K562 (cell line): ENCODE results near the gene GLCCI1. TPM values are rescaled to one million over a fixed set of nuclear protein-coding genes. Genes with fewer than 3 reads are reported as not detected.

ENCODE experiments used
- ATAC-seq: fragments of 200-7000 bp; cut with Tn5 transposase; 3 replicates; pipeline ENCODE4 v1.9.1; 2020; ENCODE audit warnings: moderate library complexity
- BruUV-seq: library from RNA; stranded (reverse); fragments of 400-500 nt; replicated peaks from 2 replicates; lab custom pipeline; 2021; lab: Mats Ljungman, UMichigan
- CTCF ChIA-PET: fragments of 300-600 bp; formaldehyde crosslinking; extraction: SDS; loops from one replicate; lab custom pipeline; 2021; ENCODE audit warnings: low intra/inter-chr PET ratio; lab: Yijun Ruan, JAX
- POLR2A ChIA-PET: fragments of 300-600, 350-650 bp; sonication (Branson Sonifier 250); formaldehyde crosslinking; extraction: SDS; loops from one replicate; lab custom pipeline; 2021; ENCODE audit warnings: antibody characterized with exemption, inconsistent platforms; lab: Yijun Ruan, JAX
- DNase-seq, 4 experiments: peaks; one replicate each; pipeline versions ENCODE4 v3.0.0 to v3.0.0-alpha.2; 2011 to 2018; ENCODE audit warnings: low spot score in 3 of 4, mixed read lengths in 3 of 4; ENCODE audit errors: extremely low read depth in 1 of 4
- FAIRE-seq: peaks from 2 replicates; lab custom pipeline; 2011; peaks lifted over from hg19 to GRCh38; lab: Jason Lieb, UNC
- H2AFZ ChIP-seq: 2 replicates; pipeline ENCODE4 v1.6.0; 2011; ENCODE audit warnings: low read depth, low read length, control low read depth, inconsistent platforms
- H3K27ac ChIP-seq: fragments of 200-600 bp; 3 replicates; pipeline ENCODE4 v1.8.0; 2011; ENCODE audit warnings: low read depth, mild to moderate bottlenecking, control low read depth, inconsistent platforms, low read length, moderate library complexity, mixed read lengths; ENCODE audit errors: extremely low read depth
- H3K27me3 ChIP-seq, 2 experiments: fragments of 300-600 bp in 1 of 2; 2 replicates in 1 of 2; 3 replicates in 1 of 2; pipeline versions ENCODE4 v1.6.0 to v1.8.0; 2011; ENCODE audit warnings: inconsistent platforms in 2 of 2, low read length in 2 of 2, mild to moderate bottlenecking in 1 of 2, mixed read lengths in 1 of 2, moderate library complexity in 1 of 2; ENCODE audit not compliant: control insufficient read depth in 2 of 2, insufficient read depth in 2 of 2
- H3K36me3 ChIP-seq: fragments of 300-600 bp; 3 replicates; pipeline ENCODE4 v1.8.0; 2011; ENCODE audit warnings: mild to moderate bottlenecking, low read length, inconsistent platforms; ENCODE audit not compliant: control insufficient read depth, insufficient read depth
- H3K4me1 ChIP-seq, 2 experiments: fragments of 200-600 bp in 1 of 2; replicated peaks in 1 of 2; 2 replicates in 1 of 2; 3 replicates in 1 of 2; pipeline versions ENCODE4 v1.5.1 to v1.8.0; 2011; ENCODE audit warnings: inconsistent platforms in 2 of 2, low read length in 2 of 2, mild to moderate bottlenecking in 1 of 2, mixed read lengths in 1 of 2, moderate library complexity in 1 of 2; ENCODE audit not compliant: control insufficient read depth in 2 of 2, insufficient read depth in 2 of 2
- H3K4me2 ChIP-seq: 2 replicates; pipeline ENCODE4 v1.6.1; 2011; ENCODE audit warnings: low read length, control low read depth, inconsistent platforms, mixed read lengths; ENCODE audit not compliant: insufficient read depth
- H3K4me3 ChIP-seq: fragments of 200-600 bp; sonication (generic), shearing (Covaris generic); 2 replicates; pipeline ENCODE4 v1.5.1; 2016; ENCODE audit warnings: control low read depth, inconsistent platforms
- H3K79me2 ChIP-seq: fragments of 200-600 bp; 3 replicates; pipeline ENCODE4 v1.8.0; 2011; ENCODE audit warnings: low read length, inconsistent platforms; ENCODE audit not compliant: control insufficient read depth, insufficient read depth
- H3K9ac ChIP-seq, 2 experiments: 2 replicates each; pipeline versions ENCODE4 v1.6.0 to v1.6.1; 2011; ENCODE audit warnings: low read depth in 2 of 2, low read length in 2 of 2, control low read depth in 1 of 2, inconsistent platforms in 1 of 2, mild to moderate bottlenecking in 1 of 2, mixed read lengths in 1 of 2; ENCODE audit not compliant: insufficient read depth in 1 of 2
- H3K9me1 ChIP-seq: one replicate; pipeline ENCODE4 v1.6.0; 2011; ENCODE audit warnings: inconsistent platforms, mild to moderate bottlenecking, low read length, moderate library complexity; ENCODE audit not compliant: control insufficient read depth, insufficient read depth
- H3K9me3 ChIP-seq: replicated peaks from 2 replicates; pipeline ENCODE4 v1.5.1; 2011; ENCODE audit warnings: low read depth, low read length, inconsistent platforms; ENCODE audit not compliant: control insufficient read depth, insufficient read depth
- H4K20me1 ChIP-seq: replicated peaks from 2 replicates; pipeline ENCODE4 v1.6.1; 2011; ENCODE audit warnings: low read length, inconsistent platforms, mixed read lengths; ENCODE audit not compliant: control insufficient read depth, insufficient read depth
- CC2D1A ChIP-seq: fragments of 450-650 bp; IDR thresholded peaks from 2 replicates; pipeline ENCODE4 v1.6.1; 2017; ENCODE audit warnings: mild to moderate bottlenecking
- CTBP1 ChIP-seq: fragments of 450-650 bp; IDR thresholded peaks from 2 replicates; pipeline ENCODE4 v1.6.1; 2016; ENCODE audit warnings: borderline replicate concordance
- DDX20 ChIP-seq: fragments of 450-650 bp; IDR thresholded peaks from 2 replicates; pipeline ENCODE4 v1.6.1; 2016; ENCODE audit warnings: missing genetic modification characterization, low read depth, mild to moderate bottlenecking, missing compliant biosample characterization, moderate library complexity
- ETV6 ChIP-seq, 3 experiments: fragments of 150-350 bp in 1 of 3; sonication (generic) in 1 of 3; formaldehyde crosslinking in 1 of 3; IDR thresholded peaks; 2 replicates each; pipeline versions ENCODE4 v1.6.1 to v1.8.0; 2014 to 2022; ENCODE audit warnings: borderline replicate concordance in 2 of 3, low read depth in 2 of 3, antibody characterized with exemption in 1 of 3, low read length in 1 of 3, mild to moderate bottlenecking in 1 of 3, missing genetic modification reagents in 1 of 3
- FOXJ3 ChIP-seq: sonication (generic); formaldehyde crosslinking; IDR thresholded peaks from 2 replicates; pipeline ENCODE4 v1.4.0; 2020; ENCODE audit warnings: mild to moderate bottlenecking, missing genetic modification reagents
- MECOM ChIP-seq: fragments of 250-450 bp; sonication (Bioruptor Pico); IDR thresholded peaks from 2 replicates; pipeline ENCODE4 v1.8.0; 2022; ENCODE audit warnings: inconsistent platforms
- MYC ChIP-seq, 2 experiments: fragments of 250-450 bp in 1 of 2; sonication (Bioruptor Pico) in 1 of 2; IDR thresholded peaks; 2 replicates each; pipeline versions ENCODE4 v1.5.1 to v1.6.1; 2012 to 2021; ENCODE audit warnings: low read depth in 2 of 2, borderline replicate concordance in 1 of 2, improper control_type of control experiment in 1 of 2, low read length in 1 of 2, mild to moderate bottlenecking in 1 of 2, moderate library complexity in 1 of 2
- POU5F1 ChIP-seq: fragments of 150-350 bp; IDR thresholded peaks from 2 replicates; pipeline ENCODE4 v1.6.1; 2014; ENCODE audit warnings: borderline replicate concordance, low read length, low read depth, mild to moderate bottlenecking; ENCODE audit not compliant: partially characterized antibody
- ZNF57 ChIP-seq: fragments of 450-650 bp; formaldehyde crosslinking; IDR thresholded peaks from 2 replicates; pipeline ENCODE4 v1.4.0; 2020; ENCODE audit warnings: mild to moderate bottlenecking, moderate library complexity
- WGBS: fragments of 100-300 bp; shearing (Covaris generic); methylation state at CpG from one replicate; pipeline ENCODE4 v1.1.6; 2016; ENCODE audit warnings: low coverage, mixed read lengths; ENCODE audit not compliant: insufficient coverage; ENCODE audit errors: missing lambda C conversion rate; 5-methylcytosine and 5-hydroxymethylcytosine counted together
- in situ Hi-C: fragments of 300-500 bp; cut with MboI; formaldehyde crosslinking; loops from 4 replicates; pipeline ENCODE4 v1.15.0; 2018; ENCODE audit warnings: inconsistent platforms, mixed read lengths
- intact Hi-C: fragments of 100-400 bp; cut with micrococcal nuclease; formaldehyde crosslinking; loops from 2 replicates; pipeline ENCODE4 v1.14.2; 2022
- polyA plus RNA-seq, 8 experiments: library from polyadenylated mRNA; depleted of rRNA in 4 of 8; stranded (reverse) in 5 of 8; unstranded in 3 of 8; fragments of >200 nt; fragmentation: Nextera tagmentation in 2 of 8; fragmentation: Illumina TruSeq in 1 of 8; extraction: Ambion mirVana in 2 of 8; extraction: Trizol in 1 of 8; gene quantifications; 2 replicates each; pipeline versions ENCODE4 v1.2.1 to v1.2.3, GENCODE V29; 2011 to 2014; ENCODE audit warnings: inconsistent platforms in 1 of 8, missing spikeins in 1 of 8
- total RNA-seq, 7 experiments: library from RNA; depleted of rRNA in 6 of 7; stranded (reverse); fragments of >200 nt in 6 of 7; fragmentation: Illumina TruSeq in 2 of 7; extraction: Trizol in 2 of 7; gene quantifications; 2 replicates each; pipeline versions ENCODE4 v1.2.1 to v1.2.3, GENCODE V29; 2011 to 2021; ENCODE audit warnings: low replicate concordance in 1 of 7
- TF ChIP-seq, protein P1 (sequence below): IDR thresholded peaks from 2 replicates; pipeline ENCODE4 v1.6.1; 2012; ENCODE audit warnings: low read depth, low read length, improper control_type of control experiment, borderline replicate concordance
- TF ChIP-seq, protein P2 (sequence below), 2 experiments: fragments of 150-350 bp in 1 of 2; IDR thresholded peaks; 2 replicates each; pipeline ENCODE4 v1.6.1; 2012 to 2016; ENCODE audit warnings: low read depth in 2 of 2, low read length in 2 of 2, mild to moderate bottlenecking in 1 of 2, moderate library complexity in 1 of 2
- TF ChIP-seq, protein P3 (sequence below): sonication (generic); formaldehyde crosslinking; IDR thresholded peaks from 2 replicates; pipeline ENCODE4 v1.8.1; 2023; ENCODE audit warnings: mild to moderate bottlenecking, missing genetic modification reagents

GLCCI1 gene
- total and polyA plus RNA-seq, 9 of the 15 experiments (the other 6 are each of a cell fraction or from before 2014, with no cell fraction given), result 2.7 to 11.9 (median 7.2) TPM

DNA sequence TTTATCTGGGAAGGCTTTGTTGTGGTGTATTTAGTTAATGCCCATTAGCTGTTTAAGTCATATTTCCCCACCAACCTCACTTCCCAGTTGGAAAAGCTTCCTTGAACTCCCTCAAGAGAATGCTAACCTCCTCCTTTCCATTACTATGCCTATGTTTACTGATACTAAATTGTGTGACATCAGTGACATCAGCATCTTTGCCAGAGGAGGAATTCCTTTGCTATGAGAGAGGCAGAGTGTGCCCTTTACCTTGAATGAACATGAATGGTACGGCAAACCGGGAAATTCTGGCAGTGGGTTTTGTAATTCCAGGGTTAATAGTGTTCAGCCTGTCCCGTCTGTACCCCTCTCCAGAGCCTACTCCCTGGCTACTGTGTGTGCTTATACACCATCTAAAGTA, 22.1 kb upstream of the GLCCI1 start (continued):
- TF ChIP-seq DDX20 (no peak), ZNF57 (CRISPR knock-in tag) (no peak), ETV6 (IDR thresholded peaks at IDR 0.05; ENCODE audit: borderline replicate concordance in 1 of 2, low read depth in 2 of 2, low read length in 1 of 2) (no peak), ETV6 (CRISPR knock-in tag; IDR thresholded peaks at IDR 0.05; ENCODE audit: borderline replicate concordance) (no peak)

DNA sequence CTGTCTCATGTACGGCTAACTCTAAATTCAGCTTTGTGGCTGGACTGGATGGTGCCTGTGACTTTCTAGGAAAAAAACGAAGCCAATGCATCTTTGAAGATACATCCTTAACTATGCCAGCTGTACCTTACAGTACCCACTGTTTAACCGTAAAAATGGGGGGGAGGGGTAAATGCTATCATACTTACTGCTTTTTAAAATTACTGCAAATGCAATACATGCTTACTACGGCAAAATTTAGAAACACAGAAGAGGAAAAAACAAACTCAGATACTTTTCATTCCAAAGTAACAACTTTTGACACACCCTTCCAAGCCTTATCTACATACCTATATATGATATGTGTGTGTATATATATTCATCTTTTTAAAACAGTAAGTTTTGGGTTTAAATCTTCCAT, 20.4 kb upstream of the GLCCI1 start:
- Histone ChIP-seq H4K20me1 (no peaks in the 10 kb centered on the region), H3K27ac (no peak overlapping the region), H3K27me3 (no peaks in the 10 kb centered on the region; a peak in 1 of 5 replicates), H3K4me1 (no peaks in the 10 kb centered on the region), H2AFZ (no peak overlapping the region), H3K36me3 (no peaks in the 10 kb centered on the region), H3K9me3 (no peaks in the 10 kb centered on the region), H3K79me2 (no peaks in the 10 kb centered on the region), H3K9ac (no peak overlapping the region), H3K9me1 (no peaks in the 10 kb centered on the region), H3K4me3 (no peak overlapping the region), H3K4me2 (no peak overlapping the region)
- ATAC-seq, result no peak
- CTCF ChIA-PET, result no interaction called here
- WGBS, result 25% methylated on average over 4 of the region's 4 CpGs
- no peak for DNase-seq
- FAIRE-seq, result no peak
- BruUV-seq, result no TSS peak
- in situ Hi-C loops, result no loop called here
- POLR2A ChIA-PET, result interaction anchor here (1.2 kb wide), 2 partner anchors 12 to 18 kb away, joined by 3 read pairs; no protein-coding TSS in a partner anchor
- intact Hi-C loops, result no loop called here
- TF ChIP-seq MYC (IDR thresholded peaks at IDR 0.05; ENCODE audit: low read depth, low read length) (no peak), MYC (CRISPR knock-in tag; IDR thresholded peaks at IDR 0.05; ENCODE audit: borderline replicate concordance, low read depth) (no peak), CTBP1 (no peak), FOXJ3 (CRISPR knock-in tag) (no peak), POU5F1 (no peak), MECOM (CRISPR knock-in tag) (no peak), CC2D1A (no peak)
- TF ChIP-seq, protein P1, sequence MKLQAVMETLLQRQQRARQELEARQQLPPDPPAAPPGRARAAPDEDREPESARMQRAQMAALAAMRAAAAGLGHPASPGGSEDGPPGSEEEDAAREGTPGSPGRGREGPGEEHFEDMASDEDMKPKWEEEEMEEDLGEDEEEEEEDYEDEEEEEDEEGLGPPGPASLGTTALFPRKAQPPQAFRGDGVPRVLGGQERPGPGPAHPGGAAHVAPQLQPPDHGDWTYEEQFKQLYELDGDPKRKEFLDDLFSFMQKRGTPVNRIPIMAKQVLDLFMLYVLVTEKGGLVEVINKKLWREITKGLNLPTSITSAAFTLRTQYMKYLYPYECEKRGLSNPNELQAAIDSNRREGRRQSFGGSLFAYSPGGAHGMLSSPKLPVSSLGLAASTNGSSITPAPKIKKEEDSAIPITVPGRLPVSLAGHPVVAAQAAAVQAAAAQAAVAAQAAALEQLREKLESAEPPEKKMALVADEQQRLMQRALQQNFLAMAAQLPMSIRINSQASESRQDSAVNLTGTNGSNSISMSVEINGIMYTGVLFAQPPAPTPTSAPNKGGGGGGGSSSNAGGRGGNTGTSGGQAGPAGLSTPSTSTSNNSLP, result no peak
- TF ChIP-seq, protein P2, sequence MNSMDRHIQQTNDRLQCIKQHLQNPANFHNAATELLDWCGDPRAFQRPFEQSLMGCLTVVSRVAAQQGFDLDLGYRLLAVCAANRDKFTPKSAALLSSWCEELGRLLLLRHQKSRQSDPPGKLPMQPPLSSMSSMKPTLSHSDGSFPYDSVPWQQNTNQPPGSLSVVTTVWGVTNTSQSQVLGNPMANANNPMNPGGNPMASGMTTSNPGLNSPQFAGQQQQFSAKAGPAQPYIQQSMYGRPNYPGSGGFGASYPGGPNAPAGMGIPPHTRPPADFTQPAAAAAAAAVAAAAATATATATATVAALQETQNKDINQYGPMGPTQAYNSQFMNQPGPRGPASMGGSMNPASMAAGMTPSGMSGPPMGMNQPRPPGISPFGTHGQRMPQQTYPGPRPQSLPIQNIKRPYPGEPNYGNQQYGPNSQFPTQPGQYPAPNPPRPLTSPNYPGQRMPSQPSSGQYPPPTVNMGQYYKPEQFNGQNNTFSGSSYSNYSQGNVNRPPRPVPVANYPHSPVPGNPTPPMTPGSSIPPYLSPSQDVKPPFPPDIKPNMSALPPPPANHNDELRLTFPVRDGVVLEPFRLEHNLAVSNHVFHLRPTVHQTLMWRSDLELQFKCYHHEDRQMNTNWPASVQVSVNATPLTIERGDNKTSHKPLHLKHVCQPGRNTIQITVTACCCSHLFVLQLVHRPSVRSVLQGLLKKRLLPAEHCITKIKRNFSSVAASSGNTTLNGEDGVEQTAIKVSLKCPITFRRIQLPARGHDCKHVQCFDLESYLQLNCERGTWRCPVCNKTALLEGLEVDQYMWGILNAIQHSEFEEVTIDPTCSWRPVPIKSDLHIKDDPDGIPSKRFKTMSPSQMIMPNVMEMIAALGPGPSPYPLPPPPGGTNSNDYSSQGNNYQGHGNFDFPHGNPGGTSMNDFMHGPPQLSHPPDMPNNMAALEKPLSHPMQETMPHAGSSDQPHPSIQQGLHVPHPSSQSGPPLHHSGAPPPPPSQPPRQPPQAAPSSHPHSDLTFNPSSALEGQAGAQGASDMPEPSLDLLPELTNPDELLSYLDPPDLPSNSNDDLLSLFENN (IDR thresholded peaks at IDR 0.05; ENCODE audit: low read depth in 2 of 2, low read length in 2 of 2), result no peak
- TF ChIP-seq, protein P3, sequence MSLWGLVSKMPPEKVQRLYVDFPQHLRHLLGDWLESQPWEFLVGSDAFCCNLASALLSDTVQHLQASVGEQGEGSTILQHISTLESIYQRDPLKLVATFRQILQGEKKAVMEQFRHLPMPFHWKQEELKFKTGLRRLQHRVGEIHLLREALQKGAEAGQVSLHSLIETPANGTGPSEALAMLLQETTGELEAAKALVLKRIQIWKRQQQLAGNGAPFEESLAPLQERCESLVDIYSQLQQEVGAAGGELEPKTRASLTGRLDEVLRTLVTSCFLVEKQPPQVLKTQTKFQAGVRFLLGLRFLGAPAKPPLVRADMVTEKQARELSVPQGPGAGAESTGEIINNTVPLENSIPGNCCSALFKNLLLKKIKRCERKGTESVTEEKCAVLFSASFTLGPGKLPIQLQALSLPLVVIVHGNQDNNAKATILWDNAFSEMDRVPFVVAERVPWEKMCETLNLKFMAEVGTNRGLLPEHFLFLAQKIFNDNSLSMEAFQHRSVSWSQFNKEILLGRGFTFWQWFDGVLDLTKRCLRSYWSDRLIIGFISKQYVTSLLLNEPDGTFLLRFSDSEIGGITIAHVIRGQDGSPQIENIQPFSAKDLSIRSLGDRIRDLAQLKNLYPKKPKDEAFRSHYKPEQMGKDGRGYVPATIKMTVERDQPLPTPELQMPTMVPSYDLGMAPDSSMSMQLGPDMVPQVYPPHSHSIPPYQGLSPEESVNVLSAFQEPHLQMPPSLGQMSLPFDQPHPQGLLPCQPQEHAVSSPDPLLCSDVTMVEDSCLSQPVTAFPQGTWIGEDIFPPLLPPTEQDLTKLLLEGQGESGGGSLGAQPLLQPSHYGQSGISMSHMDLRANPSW (CRISPR knock-in tag), result no peak
